K562 (cell line): ENCODE data around the gene TBC1D7.

Source experiments
- MAZ ChIP-seq, 2 experiments: fragments of 450-650 bp in 1 of 2; sonication (generic) in 1 of 2; formaldehyde crosslinking; IDR thresholded peaks in 1 of 2; conservative IDR thresholded peaks in 1 of 2; 2 replicates each; pipeline versions ENCODE4 v1.4.0 to v1.5.0; 2020; ENCODE audit warnings: mild to moderate bottlenecking in 1 of 2, missing genetic modification reagents in 1 of 2
- POLR2A ChIP-seq: fragments of 450-650 bp; conservative IDR thresholded peaks from 2 replicates; pipeline ENCODE4 v1.6.1; 2016
- POLR2AphosphoS5 ChIP-seq: IDR thresholded peaks from 2 replicates; pipeline ENCODE4 v1.6.1; 2011; ENCODE audit warnings: mild to moderate bottlenecking, low read depth, low read length, moderate library complexity; ENCODE audit not compliant: control insufficient read depth, insufficient read depth
- RFX1 ChIP-seq: fragments of 450-650 bp; IDR thresholded peaks from 2 replicates; pipeline ENCODE4 v1.6.1; 2016; ENCODE audit warnings: mild to moderate bottlenecking, moderate library complexity
- RFX5 ChIP-seq: IDR thresholded peaks from 2 replicates; pipeline ENCODE4 v1.6.1; 2011; ENCODE audit warnings: low read depth, mild to moderate bottlenecking, improper control_type of control experiment, low read length
- SRSF7 ChIP-seq: fragments of 200-400 bp; formaldehyde crosslinking; optimal IDR thresholded peaks from 2 replicates; pipeline ENCODE3; 2017; ENCODE audit warnings: mild to moderate bottlenecking, low read depth, low read length
- TF ChIP-seq, protein P1 (sequence below): IDR thresholded peaks from 2 replicates; pipeline ENCODE4 v1.6.1; 2011; ENCODE audit warnings: borderline replicate concordance, low read depth, mild to moderate bottlenecking, moderate library complexity, low read length; ENCODE audit not compliant: insufficient read depth, poor library complexity, severe bottlenecking
- TF ChIP-seq, protein P2 (sequence below): fragments of 450-650 bp; formaldehyde crosslinking; IDR thresholded peaks from 2 replicates; pipeline ENCODE4 v1.4.0; 2020; ENCODE audit warnings: mild to moderate bottlenecking, mixed read lengths
- TF ChIP-seq, protein P3 (sequence below), 3 experiments: IDR thresholded peaks in 2 of 3; conservative IDR thresholded peaks in 1 of 3; 2 replicates each; pipeline ENCODE4 v1.5.1; 2011 to 2012; ENCODE audit warnings: low read length in 3 of 3, mild to moderate bottlenecking in 3 of 3, control low read depth in 2 of 3, improper control_type of control experiment in 1 of 3, inconsistent platforms in 1 of 3, low read depth in 1 of 3, mixed read lengths in 1 of 3, moderate library complexity in 1 of 3; ENCODE audit not compliant: insufficient read depth in 2 of 3
- TF ChIP-seq, protein P4 (sequence below): sonication (generic); formaldehyde crosslinking; IDR thresholded peaks from 2 replicates; pipeline ENCODE4 v1.8.1; 2023; ENCODE audit warnings: mild to moderate bottlenecking, missing genetic modification reagents, moderate library complexity

DNA sequence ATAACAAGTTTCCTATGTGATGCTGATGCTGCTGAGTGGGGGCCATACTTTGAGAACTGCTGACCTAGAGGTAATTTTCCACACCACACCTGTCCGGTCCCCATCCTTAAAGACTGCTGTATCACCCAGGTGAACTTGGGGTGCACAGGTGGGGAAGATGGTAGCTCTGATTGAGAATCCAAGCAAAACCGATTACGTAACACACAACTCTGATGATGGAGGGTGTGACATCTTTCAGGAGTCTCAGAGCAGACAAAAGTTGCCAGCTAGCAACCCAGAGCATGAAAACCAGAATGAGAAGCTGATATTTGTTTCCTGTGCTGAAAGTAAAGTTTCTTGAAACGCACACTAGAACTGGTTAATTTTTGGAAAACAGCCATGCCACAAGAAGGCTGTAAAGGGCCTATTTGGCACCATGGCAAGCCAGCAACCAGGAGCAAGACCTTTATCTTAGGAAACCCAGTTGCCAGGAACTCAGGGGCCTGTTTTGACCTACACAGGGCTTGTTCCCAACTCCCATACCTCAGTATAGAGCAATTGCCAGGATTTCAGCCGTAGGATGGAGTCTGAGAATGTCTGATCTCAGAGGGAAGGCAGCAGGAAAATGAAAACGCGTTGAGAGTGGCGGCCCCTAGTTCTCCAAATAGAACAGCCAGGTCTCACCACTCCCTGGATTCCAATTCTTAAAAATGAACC, 21.6 kb upstream of the TBC1D7 start:
- TF ChIP-seq POLR2AphosphoS5 (no peak), MAZ (CRISPR knock-in tag; conservative IDR thresholded peaks at IDR 0.05 in 1 of 2, IDR thresholded peaks at IDR 0.05 in 1 of 2) (no peak), RFX1 (no peak), SRSF7 (no peak), RFX5 (no peak), POLR2A (no peak)
- TF ChIP-seq, protein P1, sequence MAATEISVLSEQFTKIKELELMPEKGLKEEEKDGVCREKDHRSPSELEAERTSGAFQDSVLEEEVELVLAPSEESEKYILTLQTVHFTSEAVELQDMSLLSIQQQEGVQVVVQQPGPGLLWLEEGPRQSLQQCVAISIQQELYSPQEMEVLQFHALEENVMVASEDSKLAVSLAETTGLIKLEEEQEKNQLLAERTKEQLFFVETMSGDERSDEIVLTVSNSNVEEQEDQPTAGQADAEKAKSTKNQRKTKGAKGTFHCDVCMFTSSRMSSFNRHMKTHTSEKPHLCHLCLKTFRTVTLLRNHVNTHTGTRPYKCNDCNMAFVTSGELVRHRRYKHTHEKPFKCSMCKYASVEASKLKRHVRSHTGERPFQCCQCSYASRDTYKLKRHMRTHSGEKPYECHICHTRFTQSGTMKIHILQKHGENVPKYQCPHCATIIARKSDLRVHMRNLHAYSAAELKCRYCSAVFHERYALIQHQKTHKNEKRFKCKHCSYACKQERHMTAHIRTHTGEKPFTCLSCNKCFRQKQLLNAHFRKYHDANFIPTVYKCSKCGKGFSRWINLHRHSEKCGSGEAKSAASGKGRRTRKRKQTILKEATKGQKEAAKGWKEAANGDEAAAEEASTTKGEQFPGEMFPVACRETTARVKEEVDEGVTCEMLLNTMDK, result no peak
- TF ChIP-seq, protein P2, sequence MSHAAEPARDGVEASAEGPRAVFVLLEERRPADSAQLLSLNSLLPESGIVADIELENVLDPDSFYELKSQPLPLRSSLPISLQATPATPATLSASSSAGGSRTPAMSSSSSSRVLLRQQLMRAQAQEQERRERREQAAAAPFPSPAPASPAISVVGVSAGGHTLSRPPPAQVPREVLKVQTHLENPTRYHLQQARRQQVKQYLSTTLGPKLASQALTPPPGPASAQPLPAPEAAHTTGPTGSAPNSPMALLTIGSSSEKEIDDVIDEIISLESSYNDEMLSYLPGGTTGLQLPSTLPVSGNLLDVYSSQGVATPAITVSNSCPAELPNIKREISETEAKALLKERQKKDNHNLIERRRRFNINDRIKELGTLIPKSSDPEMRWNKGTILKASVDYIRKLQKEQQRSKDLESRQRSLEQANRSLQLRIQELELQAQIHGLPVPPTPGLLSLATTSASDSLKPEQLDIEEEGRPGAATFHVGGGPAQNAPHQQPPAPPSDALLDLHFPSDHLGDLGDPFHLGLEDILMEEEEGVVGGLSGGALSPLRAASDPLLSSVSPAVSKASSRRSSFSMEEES (CRISPR knock-in tag), result no peak
- TF ChIP-seq, protein P3, sequence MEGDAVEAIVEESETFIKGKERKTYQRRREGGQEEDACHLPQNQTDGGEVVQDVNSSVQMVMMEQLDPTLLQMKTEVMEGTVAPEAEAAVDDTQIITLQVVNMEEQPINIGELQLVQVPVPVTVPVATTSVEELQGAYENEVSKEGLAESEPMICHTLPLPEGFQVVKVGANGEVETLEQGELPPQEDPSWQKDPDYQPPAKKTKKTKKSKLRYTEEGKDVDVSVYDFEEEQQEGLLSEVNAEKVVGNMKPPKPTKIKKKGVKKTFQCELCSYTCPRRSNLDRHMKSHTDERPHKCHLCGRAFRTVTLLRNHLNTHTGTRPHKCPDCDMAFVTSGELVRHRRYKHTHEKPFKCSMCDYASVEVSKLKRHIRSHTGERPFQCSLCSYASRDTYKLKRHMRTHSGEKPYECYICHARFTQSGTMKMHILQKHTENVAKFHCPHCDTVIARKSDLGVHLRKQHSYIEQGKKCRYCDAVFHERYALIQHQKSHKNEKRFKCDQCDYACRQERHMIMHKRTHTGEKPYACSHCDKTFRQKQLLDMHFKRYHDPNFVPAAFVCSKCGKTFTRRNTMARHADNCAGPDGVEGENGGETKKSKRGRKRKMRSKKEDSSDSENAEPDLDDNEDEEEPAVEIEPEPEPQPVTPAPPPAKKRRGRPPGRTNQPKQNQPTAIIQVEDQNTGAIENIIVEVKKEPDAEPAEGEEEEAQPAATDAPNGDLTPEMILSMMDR (IDR thresholded peaks at IDR 0.05 in 2 of 3, conservative IDR thresholded peaks at IDR 0.05 in 1 of 3; ENCODE audit: insufficient read depth in 2 of 3, low read depth in 1 of 3, low read length in 3 of 3), result no peak
- TF ChIP-seq, protein P4, sequence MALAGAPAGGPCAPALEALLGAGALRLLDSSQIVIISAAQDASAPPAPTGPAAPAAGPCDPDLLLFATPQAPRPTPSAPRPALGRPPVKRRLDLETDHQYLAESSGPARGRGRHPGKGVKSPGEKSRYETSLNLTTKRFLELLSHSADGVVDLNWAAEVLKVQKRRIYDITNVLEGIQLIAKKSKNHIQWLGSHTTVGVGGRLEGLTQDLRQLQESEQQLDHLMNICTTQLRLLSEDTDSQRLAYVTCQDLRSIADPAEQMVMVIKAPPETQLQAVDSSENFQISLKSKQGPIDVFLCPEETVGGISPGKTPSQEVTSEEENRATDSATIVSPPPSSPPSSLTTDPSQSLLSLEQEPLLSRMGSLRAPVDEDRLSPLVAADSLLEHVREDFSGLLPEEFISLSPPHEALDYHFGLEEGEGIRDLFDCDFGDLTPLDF (CRISPR knock-in tag), result no peak
